Activated CD4-positive, alpha-beta T cell treated with anti-CD3 and anti-CD28 coated beads, Interleukin-2, amount 50 U/mL, for 1 hour (primary cell): ENCODE data around the gene USP6NL.

ENCODE experiments used
- DNase-seq: peaks from one replicate; pipeline ENCODE4 v3.0.0-alpha.2; 2020

USP6NL gene

GRCh38 chr10:11548065-11548767, 63.2 kb downstream of the USP6NL start:
- DNase-seq: no peak

GRCh38 chr10:11546581-11546980, 64.9 kb downstream of the USP6NL start:
- no peak for DNase-seq

- no peak for DNase-seq
Measured at GRCh38 chr10:11541296-11541695, 70.2 kb downstream of the USP6NL start.

GRCh38 chr10:11539191-11539868, 72.1 kb downstream of the USP6NL start:
- no peak for DNase-seq

- DNase-seq: no peak
Measured at GRCh38 chr10:11538834-11539190, 72.6 kb downstream of the USP6NL start.

GRCh38 chr10:11536228-11536627, 75.2 kb downstream of the USP6NL start:
- no peak for DNase-seq

GRCh38 chr10:11535346-11535959, 76.0 kb downstream of the USP6NL start:
- DNase-seq: no peak

- DNase-seq: no peak
Measured at GRCh38 chr10:11533328-11533781, 78.1 kb downstream of the USP6NL start.

GRCh38 chr10:11532306-11532705, 79.1 kb downstream of the USP6NL start:
- DNase-seq: no peak

- DNase-seq: no peak
Measured at GRCh38 chr10:11530806-11531205, 80.6 kb downstream of the USP6NL start.

GRCh38 chr10:11529276-11529903, 82.1 kb downstream of the USP6NL start:
- no peak for DNase-seq

- DNase-seq: no peak
Measured at GRCh38 chr10:11528286-11528685, 83.2 kb downstream of the USP6NL start.

- DNase-seq: no peak
Measured at GRCh38 chr10:11527691-11528255, 83.7 kb downstream of the USP6NL start.

- DNase-seq: no peak
Measured at GRCh38 chr10:11527068-11527467, 84.4 kb downstream of the USP6NL start.

- DNase-seq: no peak
Measured at GRCh38 chr10:11525503-11525902, 85.9 kb downstream of the USP6NL start.

- no peak for DNase-seq
Measured at GRCh38 chr10:11522821-11523245, 88.6 kb downstream of the USP6NL start.

- no peak for DNase-seq
Measured at GRCh38 chr10:11521860-11522259, 89.6 kb downstream of the USP6NL start.

- DNase-seq: no peak
Measured at GRCh38 chr10:11520892-11521291, 90.6 kb downstream of the USP6NL start.

- no peak for DNase-seq
Measured at GRCh38 chr10:11517150-11517549, 94.3 kb downstream of the USP6NL start.

GRCh38 chr10:11516431-11516746, 95.1 kb downstream of the USP6NL start:
- DNase-seq: no peak

- DNase-seq: peak; percentile 43
Measured at GRCh38 chr10:11515596-11516430, 95.6 kb downstream of the USP6NL start.

GRCh38 chr10:11513727-11514126, 97.7 kb downstream of the USP6NL start:
- no peak for DNase-seq

- no peak for DNase-seq
Measured at GRCh38 chr10:11512596-11512995, 98.9 kb downstream of the USP6NL start.
